ENCODE measurements around the gene PRKAG2.

PRKAG2 gene

GRCh38 chr7:151744051-151744580 is 132.8 kb downstream of the PRKAG2 start:
- no peak for DNase-seq (ENCODE audit: low read depth)

- no peak for DNase-seq (ENCODE audit: low read depth)
Observed at GRCh38 chr7:151743481-151743983, 133.4 kb downstream of the PRKAG2 start.

GRCh38 chr7:151742713-151743480 is 134.0 kb downstream of the PRKAG2 start:
- no peak for DNase-seq (ENCODE audit: low read depth)

- no peak for DNase-seq (ENCODE audit: low read depth)
Observed at GRCh38 chr7:151741585-151741984, 135.3 kb downstream of the PRKAG2 start.

- DNase-seq (ENCODE audit: low read depth): no peak
Observed at GRCh38 chr7:151740081-151740851, 136.6 kb downstream of the PRKAG2 start.

GRCh38 chr7:151738925-151739324 is 138.0 kb downstream of the PRKAG2 start:
- DNase-seq (ENCODE audit: low read depth): no peak

- peak; percentile 80 for DNase-seq (ENCODE audit: low read depth)
Observed at GRCh38 chr7:151736403-151736909, 140.5 kb downstream of the PRKAG2 start.

- DNase-seq (ENCODE audit: low read depth): no peak
Observed at GRCh38 chr7:151735851-151736402, 141.0 kb downstream of the PRKAG2 start.

- no peak for DNase-seq (ENCODE audit: low read depth)
Observed at GRCh38 chr7:151735186-151735850, 141.6 kb downstream of the PRKAG2 start.

- no peak for DNase-seq (ENCODE audit: low read depth)
Observed at GRCh38 chr7:151732834-151733592, 143.9 kb downstream of the PRKAG2 start.

- no peak for DNase-seq (ENCODE audit: low read depth)
Observed at GRCh38 chr7:151732292-151732691, 144.6 kb downstream of the PRKAG2 start.

- no peak for DNase-seq (ENCODE audit: low read depth)
Observed at GRCh38 chr7:151731022-151731441, 145.9 kb downstream of the PRKAG2 start.

GRCh38 chr7:151730591-151730990 is 146.3 kb downstream of the PRKAG2 start:
- DNase-seq (ENCODE audit: low read depth): no peak

GRCh38 chr7:151729521-151729921 is 147.4 kb downstream of the PRKAG2 start:
- no peak for DNase-seq (ENCODE audit: low read depth)

- DNase-seq (ENCODE audit: low read depth): no peak
Observed at GRCh38 chr7:151728746-151729145, 148.2 kb downstream of the PRKAG2 start.

- no peak for DNase-seq (ENCODE audit: low read depth)
Observed at GRCh38 chr7:151728286-151728660, 148.6 kb downstream of the PRKAG2 start.

- DNase-seq (ENCODE audit: low read depth): peak; percentile 90
Observed at GRCh38 chr7:151727579-151728285, 149.2 kb downstream of the PRKAG2 start.

GRCh38 chr7:151726652-151727578 is 150.0 kb downstream of the PRKAG2 start:
- DNase-seq (ENCODE audit: low read depth): no peak

Measured in HS-5 (cell line).